Frontal cortex (tissue), 4 donors: ENCODE results near the gene CAPZA3. TPM values are rescaled to one million over a fixed set of nuclear protein-coding genes. Genes with fewer than 3 reads are reported as not detected.
"Not testable (repeated sequence)": the region's sequence is repeated elsewhere in the genome, so short reads cannot be mapped to it uniquely, and the experiment has no call there.

Source experiments
- DNase-seq, 2 donors: peaks; one replicate each; pipeline ENCODE4 v3.0.0; 2012; ENCODE audit warnings: low spot score in 2 of 2
- FAIRE-seq: peaks from 2 replicates; lab custom pipeline; 2012; peaks lifted over from hg19 to GRCh38; lab: Jason Lieb, UNC
- total RNA-seq: library from RNA; depleted of rRNA; stranded (reverse); fragments of >200 nt; gene quantifications from one replicate; pipeline ENCODE4 v1.2.3, GENCODE V29; 2014
- donor health status: control.
- donor health status: control.
- donor health status: control.

CAPZA3 gene
- not detected for total RNA-seq

GRCh38 chr12:18737819-18738218 lies at the start of gene CAPZA3, which contains the start of gene PLCZ1:
CAPZA3 (plus strand) TSS chr12:18738119; CDS start chr12:18738269, 150 bp downstream.
PLCZ1 (minus strand) TSS chr12:18738012; CDS start chr12:18737371, 641 bp downstream.
- DNase-seq, result no peak
- FAIRE-seq, result no peak

- no peak for DNase-seq
- no peak for FAIRE-seq
These were observed 48.1 kb upstream of the CAPZA3 start for GRCh38 chr12:18689771-18690170.

DNA sequence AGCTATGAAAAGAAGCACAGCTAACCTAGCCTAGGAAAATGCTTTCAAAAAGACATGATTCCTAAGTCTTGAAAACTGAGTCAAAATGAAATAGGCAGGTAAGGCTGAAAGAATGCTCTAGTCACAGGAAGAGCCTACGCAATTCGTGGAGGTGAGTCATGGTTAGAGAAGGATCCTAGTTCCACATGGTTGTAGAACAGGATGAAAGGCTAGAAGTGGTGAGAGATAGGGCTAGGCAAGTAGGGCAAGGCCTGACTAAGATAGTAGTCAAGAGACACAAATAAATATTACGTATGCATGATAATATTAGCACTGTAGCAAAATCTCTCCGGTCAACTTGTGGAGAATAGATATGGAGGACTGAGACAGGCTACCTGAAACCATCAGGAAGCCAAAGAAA lies 47.3 kb upstream of the CAPZA3 start:
- DNase-seq (no peak), FAIRE-seq (no peak)

DNA sequence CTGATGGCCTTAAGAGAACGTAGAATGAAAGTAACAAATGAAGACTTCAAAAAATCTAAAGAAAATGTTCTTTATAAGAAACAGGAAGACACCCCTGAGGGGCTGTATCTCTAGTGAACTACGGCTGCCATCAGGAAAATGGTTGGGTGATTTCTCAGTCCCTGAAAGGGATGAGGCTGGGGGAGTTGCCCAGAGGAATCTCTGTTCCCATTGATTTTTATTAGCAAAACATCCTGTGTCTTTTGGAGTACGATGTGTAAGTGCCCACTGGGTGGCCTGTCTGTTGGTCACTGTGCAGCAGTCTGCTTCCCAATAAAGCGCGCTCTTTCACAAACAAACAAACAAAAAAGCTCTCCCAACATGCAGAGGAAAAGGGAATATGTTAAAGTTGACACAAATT lies 43.9 kb upstream of the CAPZA3 start:
- not testable (repeated sequence) for FAIRE-seq, DNase-seq

- no peak for DNase-seq
- FAIRE-seq, result no peak
These were observed 40.8 kb upstream of the CAPZA3 start for GRCh38 chr12:18696971-18697602.

DNA sequence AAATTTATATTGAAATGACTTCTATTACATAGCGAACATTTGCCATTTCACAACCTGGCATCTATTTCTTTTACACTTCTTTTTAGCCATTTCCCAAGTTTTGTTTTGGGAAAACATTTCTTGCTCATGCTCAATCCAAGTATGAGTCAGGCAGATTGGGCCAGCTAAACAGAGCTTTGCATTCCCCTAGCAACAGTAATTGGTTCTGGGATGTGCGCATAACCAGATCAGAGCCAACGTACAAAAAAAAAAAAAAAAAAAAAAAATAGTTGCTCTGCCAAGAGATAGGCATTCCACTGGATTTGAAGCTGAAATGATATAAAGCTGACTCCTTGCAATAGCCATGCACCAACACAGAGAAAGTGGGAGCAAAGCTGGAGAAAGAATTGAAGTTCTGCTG lies 37.6 kb upstream of the CAPZA3 start:
- FAIRE-seq (no peak), DNase-seq (no peak)

DNA sequence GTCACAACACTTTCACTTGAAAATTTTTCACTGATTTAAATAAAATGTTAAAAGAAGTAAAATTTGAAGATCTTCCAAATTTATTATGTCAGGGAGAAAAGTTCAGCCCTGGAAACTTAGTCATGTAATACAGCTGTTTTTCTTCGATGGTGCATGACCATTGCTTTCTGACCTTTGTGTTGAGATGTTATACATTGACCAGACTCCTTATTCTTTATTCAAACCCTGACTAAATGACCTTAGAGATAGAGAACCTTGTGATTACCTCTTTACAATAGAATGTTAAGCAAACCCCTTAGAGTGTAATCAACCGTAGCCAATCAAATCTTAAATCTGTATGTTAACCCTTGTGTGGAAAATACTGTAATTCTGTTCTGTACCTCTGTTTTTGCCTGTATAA lies 34.6 kb upstream of the CAPZA3 start:
- DNase-seq (no peak), FAIRE-seq (no peak)

DNA sequence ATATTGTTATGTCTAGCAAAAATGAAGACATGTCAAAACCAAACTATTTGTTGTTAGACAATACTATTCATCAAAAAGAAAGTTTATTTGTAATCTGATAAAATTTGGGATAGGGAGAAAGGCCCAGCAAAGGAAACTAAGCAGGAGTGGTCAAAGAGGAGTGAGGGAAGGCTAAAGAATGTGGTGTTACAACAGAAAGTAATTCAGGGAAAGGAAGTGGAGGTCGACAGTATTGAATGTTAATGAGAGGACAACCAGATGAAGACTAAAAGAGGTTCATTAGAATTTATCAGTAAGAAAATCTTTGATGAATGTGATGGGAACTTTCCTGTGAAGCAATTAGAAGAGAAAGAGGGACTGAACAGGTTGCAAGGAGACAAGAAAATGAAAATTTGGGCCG lies 34.0 kb upstream of the CAPZA3 start:
- DNase-seq (no peak), FAIRE-seq (no peak)

DNA sequence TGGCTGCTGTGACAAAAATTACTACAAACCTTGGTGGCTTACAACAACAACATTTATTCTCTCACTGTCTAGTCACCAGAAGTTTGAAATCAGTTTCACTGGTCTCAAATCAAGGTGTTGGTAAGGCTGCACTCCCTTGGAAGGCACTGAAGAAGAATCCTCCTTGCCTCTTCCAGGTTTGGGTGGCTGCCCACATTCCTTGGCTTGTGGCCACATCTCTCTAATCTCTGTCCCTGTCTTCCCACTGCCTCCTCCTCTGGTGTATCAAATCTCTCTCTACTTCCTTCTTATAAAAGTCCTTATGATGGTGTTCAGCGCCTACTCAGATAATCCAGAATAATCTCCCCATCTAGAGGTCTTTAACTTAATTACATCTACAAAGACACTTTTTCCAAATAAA lies 31.1 kb upstream of the CAPZA3 start:
- FAIRE-seq, result no peak
- no peak for DNase-seq

GRCh38 chr12:18716236-18716635 lies 21.7 kb upstream of the CAPZA3 start:
- no peak for FAIRE-seq
- no peak for DNase-seq

- FAIRE-seq (no peak), DNase-seq (no peak)
These were observed 19.5 kb upstream of the CAPZA3 start for GRCh38 chr12:18718462-18718861.

DNA sequence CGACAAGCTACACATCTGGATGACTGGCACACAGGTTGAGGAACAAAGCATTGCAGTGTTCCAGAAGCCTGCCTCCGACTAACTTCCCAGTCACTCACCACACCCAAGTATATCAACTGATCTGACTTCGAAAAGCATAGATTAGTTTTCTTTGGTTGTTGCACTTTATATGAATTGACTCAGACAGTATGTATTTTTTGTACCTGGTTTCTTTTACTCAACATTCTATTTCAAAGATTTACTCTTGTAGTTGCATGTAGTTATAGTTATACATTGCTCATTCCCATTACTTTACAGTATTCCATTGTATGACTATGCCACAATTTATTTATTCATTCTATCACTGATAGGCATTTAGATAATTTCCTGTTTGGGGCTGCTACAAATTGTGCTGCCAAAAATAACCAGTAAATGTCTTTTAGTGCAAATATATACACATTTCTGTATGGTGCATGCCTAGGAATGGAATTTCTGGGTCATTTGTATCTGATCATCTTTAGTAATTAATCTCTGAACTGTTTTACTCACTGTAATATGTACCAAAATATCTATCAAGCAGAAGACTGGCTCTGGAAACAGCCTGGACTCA lies 17.9 kb upstream of the CAPZA3 start:
- FAIRE-seq, result no peak
- no peak for DNase-seq

DNA sequence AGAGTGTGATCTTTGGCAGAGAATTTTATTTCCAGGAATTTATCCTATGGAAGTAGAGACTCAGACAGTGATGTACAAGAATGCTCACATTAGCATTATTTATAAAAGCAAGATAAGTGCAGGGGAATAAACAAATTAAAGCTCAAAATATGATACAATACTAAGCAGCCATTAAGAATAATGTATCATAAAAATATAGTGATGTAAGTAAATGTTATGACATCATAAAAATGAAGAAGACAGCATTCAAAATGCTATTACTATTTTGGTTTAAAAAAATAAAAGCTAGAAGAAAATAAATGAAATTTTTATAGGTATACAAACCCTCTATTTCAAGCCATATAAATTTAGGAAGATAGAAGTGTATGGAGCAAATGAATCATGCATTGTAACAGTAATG lies 17.2 kb upstream of the CAPZA3 start:
- no peak for FAIRE-seq

GRCh38 chr12:18721452-18721851 lies 16.5 kb upstream of the CAPZA3 start:
- DNase-seq (no peak), FAIRE-seq (no peak)

More for the DNA sequence above, 17.2 kb upstream of the CAPZA3 start:
- no peak for DNase-seq

DNA sequence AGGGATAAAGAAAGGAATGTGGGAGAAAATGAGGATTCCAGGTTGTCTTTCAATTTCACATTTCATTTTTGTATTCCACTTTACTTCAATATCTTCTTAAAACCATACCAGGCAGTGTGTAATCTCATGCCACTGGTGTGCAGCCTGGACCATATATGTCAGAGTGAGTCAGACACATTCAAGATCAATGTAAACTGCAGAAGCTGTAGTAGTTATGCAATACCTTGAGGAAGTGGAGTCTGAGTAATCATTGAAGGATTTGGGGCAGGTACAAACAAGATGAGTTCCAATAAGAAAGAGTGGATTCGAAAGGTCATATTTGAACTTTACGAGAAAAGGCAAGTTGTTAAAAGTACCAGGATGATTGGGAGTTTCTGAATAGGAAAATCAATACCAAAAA lies 14.2 kb upstream of the CAPZA3 start:
- FAIRE-seq (no peak), DNase-seq (no peak)

- DNase-seq (no peak), FAIRE-seq (no peak)
These were observed 6.8 kb upstream of the CAPZA3 start for GRCh38 chr12:18731156-18731555.

DNA sequence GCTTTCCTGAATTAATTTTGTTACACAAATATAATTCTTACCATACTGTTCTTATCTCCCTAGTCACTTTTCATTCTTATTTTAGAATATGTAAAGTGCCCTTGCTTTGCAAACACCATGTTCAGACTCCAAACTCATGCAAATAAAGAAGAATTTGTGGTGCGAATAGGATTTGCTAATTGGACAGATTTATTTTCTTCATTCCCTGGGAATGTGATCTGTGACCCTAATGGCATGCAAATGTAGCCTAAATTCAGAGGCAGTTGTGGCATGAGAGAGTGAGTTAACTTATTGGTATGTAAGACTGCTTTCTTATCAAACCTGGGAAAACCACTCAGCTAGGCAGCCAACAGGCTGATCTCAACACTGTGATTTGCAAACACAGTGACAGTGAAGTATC lies 10.0 kb downstream of the CAPZA3 start:
- FAIRE-seq, result no peak
- no peak for DNase-seq

DNA sequence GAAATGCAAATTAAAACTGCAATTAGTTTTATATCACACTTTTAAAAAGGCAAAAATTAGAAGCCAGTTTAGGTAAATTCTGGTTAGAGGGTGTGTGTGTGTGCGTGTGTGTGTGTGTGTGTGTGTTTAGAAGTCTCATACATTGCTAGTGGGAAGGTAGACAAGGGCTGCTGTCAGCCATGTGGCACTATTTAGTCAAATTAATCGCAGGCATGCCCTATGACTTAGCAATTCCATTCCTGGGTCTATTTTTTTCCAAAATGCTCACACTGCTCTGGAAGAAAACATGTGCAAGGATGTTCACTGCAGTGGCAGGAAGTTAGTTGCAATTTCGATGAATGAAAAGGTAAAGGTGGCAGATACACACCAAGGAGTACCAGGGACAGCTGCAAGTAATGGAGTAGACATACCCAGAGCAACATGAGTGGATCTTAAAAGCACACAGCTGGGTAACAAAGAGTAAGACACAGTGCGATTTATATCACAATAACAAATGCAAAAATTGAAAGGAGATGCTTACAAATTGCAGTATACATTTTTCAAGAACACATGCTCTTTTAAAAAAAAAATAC lies 11.6 kb downstream of the CAPZA3 start:
- no peak for FAIRE-seq

DNA sequence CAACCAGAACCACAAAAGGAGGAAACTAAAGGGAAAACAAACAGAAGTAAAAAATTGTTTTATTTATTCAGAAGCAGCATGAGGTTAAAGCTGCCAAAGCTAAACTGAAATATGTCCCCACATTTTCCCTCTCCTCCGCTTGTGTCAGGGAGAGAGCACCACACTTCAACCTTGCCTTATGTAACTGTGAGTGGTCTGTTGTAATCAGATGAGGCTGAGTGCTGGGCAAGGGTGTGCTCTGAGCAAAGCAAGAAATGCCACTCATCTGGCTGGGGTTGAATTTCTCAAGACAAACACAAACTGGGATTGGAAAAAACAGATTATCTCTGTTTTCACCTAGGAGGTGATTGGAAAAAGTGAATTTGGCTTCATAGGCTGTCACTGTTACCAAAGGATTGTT lies 12.2 kb downstream of the CAPZA3 start:
- FAIRE-seq (no peak), DNase-seq (no peak)

More for the DNA sequence above, 11.6 kb downstream of the CAPZA3 start:
- DNase-seq, result no peak

DNA sequence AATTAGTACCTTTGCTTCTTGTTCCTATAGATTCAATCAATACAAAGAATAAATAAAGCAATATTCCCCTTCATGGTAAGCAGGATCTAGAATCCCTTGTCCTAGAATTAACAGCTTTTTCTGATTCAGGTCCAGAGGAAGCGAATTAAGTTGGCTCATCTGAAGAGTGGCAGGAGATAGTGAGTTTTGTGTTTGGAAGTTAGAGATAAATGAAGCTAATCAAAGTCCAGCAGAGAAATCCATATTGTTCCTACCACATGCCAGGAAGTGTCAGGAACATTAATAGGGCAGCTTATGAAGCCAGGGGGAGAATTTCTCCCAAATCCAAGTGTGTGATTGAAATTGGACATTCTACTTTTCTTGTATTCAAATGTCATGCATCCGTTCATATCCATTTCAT lies 13.9 kb downstream of the CAPZA3 start:
- no peak for FAIRE-seq
- DNase-seq, result no peak

GRCh38 chr12:18752280-18752920 lies 14.5 kb downstream of the CAPZA3 start:
- DNase-seq (no peak), FAIRE-seq (no peak)
